Liver (tissue), 9 donors: Measurements from ENCODE around the gene DYRK3. TPM values are rescaled to one million over a fixed set of nuclear protein-coding genes. Genes with fewer than 3 reads are reported as not detected.

Experiments
- DNase-seq: peaks from one replicate; pipeline ENCODE4 v3.0.0-alpha.2; 2017; ENCODE audit warnings: low spot score
- H3K27ac ChIP-seq, 2 donors: one replicate each; pipeline ENCODE4 v1.7.0; 2013; ENCODE audit warnings: inconsistent platforms in 2 of 2, low read length in 2 of 2, control low read depth in 1 of 2, low read depth in 1 of 2, mild to moderate bottlenecking in 1 of 2
- H3K27me3 ChIP-seq, 4 donors: one replicate each; pipeline versions ENCODE4 v1.6.1 to v1.7.0; 2013; ENCODE audit warnings: low read length in 3 of 4, inconsistent platforms in 1 of 4, mild to moderate bottlenecking in 1 of 4, moderate library complexity in 1 of 4; ENCODE audit not compliant: control insufficient read depth in 4 of 4, insufficient read depth in 4 of 4
- H3K36me3 ChIP-seq, 4 donors: one replicate each; pipeline versions ENCODE4 v1.6.1 to v1.7.0; 2013; ENCODE audit warnings: low read length in 3 of 4, mild to moderate bottlenecking in 3 of 4, low read depth in 1 of 4, moderate library complexity in 1 of 4; ENCODE audit not compliant: control insufficient read depth in 4 of 4, insufficient read depth in 3 of 4
- H3K4me1 ChIP-seq, 4 donors: one replicate each; pipeline versions ENCODE4 v1.6.1 to v1.7.0; 2013; ENCODE audit warnings: low read length in 3 of 4, mild to moderate bottlenecking in 3 of 4, moderate library complexity in 1 of 4; ENCODE audit not compliant: control insufficient read depth in 4 of 4, insufficient read depth in 4 of 4
- H3K4me3 ChIP-seq, 3 donors: one replicate each; pipeline versions ENCODE4 v1.6.1 to v1.7.0; 2013; ENCODE audit warnings: low read length in 3 of 3, control low read depth in 1 of 3, low read depth in 1 of 3, mild to moderate bottlenecking in 1 of 3
- H3K9ac ChIP-seq, 2 donors: one replicate each; pipeline ENCODE4 v1.7.0; 2013; ENCODE audit warnings: low read length in 2 of 2, mild to moderate bottlenecking in 2 of 2, moderate library complexity in 2 of 2, control low read depth in 1 of 2, low read depth in 1 of 2
- H3K9me3 ChIP-seq, 4 donors: one replicate each; pipeline versions ENCODE4 v1.6.1 to v1.7.0; 2013; ENCODE audit warnings: low read length in 3 of 4; ENCODE audit not compliant: control insufficient read depth in 4 of 4
- ATF3 ChIP-seq: IDR thresholded peaks from 2 replicates; pipeline ENCODE4 v1.6.1; 2016; ENCODE audit warnings: antibody characterized with exemption
- EGR1 ChIP-seq, 2 donors: IDR thresholded peaks; 2 replicates each; pipeline ENCODE4 v1.6.1; 2016 to 2018; ENCODE audit warnings: antibody characterized with exemption in 2 of 2, low read depth in 2 of 2
- FOXA1 ChIP-seq: IDR thresholded peaks from 2 replicates; pipeline ENCODE4 v1.6.1; 2016; ENCODE audit warnings: antibody characterized with exemption
- FOXA2 ChIP-seq: IDR thresholded peaks from 2 replicates; pipeline ENCODE4 v1.6.1; 2016; ENCODE audit warnings: antibody characterized with exemption
- GABPA ChIP-seq, 2 donors: IDR thresholded peaks in 1 of 2; conservative IDR thresholded peaks in 1 of 2; 2 replicates each; pipeline ENCODE4 v1.6.1; 2016; ENCODE audit warnings: antibody characterized with exemption in 2 of 2, mild to moderate bottlenecking in 1 of 2, moderate library complexity in 1 of 2
- HNF4A ChIP-seq, 2 donors: conservative IDR thresholded peaks; 2 replicates each; pipeline ENCODE4 v1.6.1; 2016; ENCODE audit warnings: antibody characterized with exemption in 2 of 2, mild to moderate bottlenecking in 2 of 2
- HNF4G ChIP-seq: IDR thresholded peaks from 2 replicates; pipeline ENCODE4 v1.6.1; 2016; ENCODE audit warnings: antibody characterized with exemption
- JUND ChIP-seq, 2 donors: IDR thresholded peaks; 2 replicates each; pipeline ENCODE4 v1.6.1; 2016; ENCODE audit warnings: antibody characterized with exemption in 2 of 2
- MAX ChIP-seq: IDR thresholded peaks from 2 replicates; pipeline ENCODE4 v1.6.1; 2016; ENCODE audit warnings: antibody characterized with exemption
- NR2F2 ChIP-seq: IDR thresholded peaks from 2 replicates; pipeline ENCODE4 v1.6.1; 2016; ENCODE audit warnings: antibody characterized with exemption
- RAD21 ChIP-seq, 2 donors: IDR thresholded peaks; 2 replicates each; pipeline ENCODE4 v1.6.1; 2016; ENCODE audit warnings: antibody characterized with exemption in 2 of 2, mild to moderate bottlenecking in 2 of 2
- RXRA ChIP-seq, 2 donors: IDR thresholded peaks; 2 replicates each; pipeline ENCODE4 v1.6.1; 2017 to 2018; ENCODE audit warnings: antibody characterized with exemption in 2 of 2, mild to moderate bottlenecking in 1 of 2
- SP1 ChIP-seq: IDR thresholded peaks from 2 replicates; pipeline ENCODE4 v1.6.1; 2018; ENCODE audit warnings: antibody characterized with exemption, mild to moderate bottlenecking
- TAF1 ChIP-seq: conservative IDR thresholded peaks from 2 replicates; pipeline ENCODE4 v1.6.1; 2016; ENCODE audit warnings: antibody characterized with exemption, mild to moderate bottlenecking
- YY1 ChIP-seq: IDR thresholded peaks from 2 replicates; pipeline ENCODE4 v1.6.1; 2016; ENCODE audit warnings: antibody characterized with exemption, mild to moderate bottlenecking
- WGBS: extraction: QIAGEN DNeasy Blood & Tissue Kit; methylation state at CpG from one replicate; pipeline ENCODE4 v1.1.7; 2013; 5-methylcytosine and 5-hydroxymethylcytosine counted together
- polyA plus RNA-seq, 2 donors: library from polyadenylated mRNA; stranded (reverse) in 1 of 2; unstranded in 1 of 2; fragments of 200-250 nt in 1 of 2; fragments of >200 nt in 1 of 2; fragmentation: Nextera tagmentation in 1 of 2; extraction: Ambion mirVana in 1 of 2; gene quantifications; one replicate each; pipeline versions ENCODE4 v1.2.1 to v1.2.3, GENCODE V29; 2013 to 2015
- total RNA-seq, 2 donors: library from RNA; depleted of rRNA; stranded (reverse); fragments of >200 nt; gene quantifications; one replicate each; pipeline ENCODE4 v1.2.3, GENCODE V29; 2014
- TF ChIP-seq, protein P1 (sequence below): IDR thresholded peaks from 2 replicates; pipeline ENCODE4 v1.6.1; 2016; ENCODE audit warnings: antibody characterized with exemption
- donor health status: healthy.
- donor health status: healthy.
- donor health status: healthy.
- donor health status: healthy.
- donor health status: healthy.

DYRK3 gene
- total and polyA plus RNA-seq, 4 donors, result 1.5 to 41.8 (median 5.0) TPM

GRCh38 chr1:206595581-206596318, 39.6 kb upstream of the DYRK3 start:
- WGBS, result 83% methylated on average over 7 of the region's 7 CpGs
- H3K9ac ChIP-seq, result no peak overlapping the region
- H3K4me1 ChIP-seq, result no peaks in the 10 kb centered on the region
- H3K9me3 ChIP-seq, result no peaks in the 10 kb centered on the region
- no peak overlapping the region for H3K27ac ChIP-seq
- no peak for TF ChIP-seq SP1
- no peak for TF ChIP-seq TAF1
- no peak for TF ChIP-seq RAD21 (IDR thresholded peaks at IDR 0.05)
- TF ChIP-seq EGR1 (IDR thresholded peaks at IDR 0.05; ENCODE audit: low read depth in 2 of 2), result no peak
- TF ChIP-seq RXRA (IDR thresholded peaks at IDR 0.05), result no peak
- no peak for TF ChIP-seq YY1
- no peak for TF ChIP-seq FOXA1
- TF ChIP-seq MAX, result no peak
- TF ChIP-seq NR2F2, result no peak
- TF ChIP-seq HNF4G, result no peak
- TF ChIP-seq JUND (IDR thresholded peaks at IDR 0.05), result no peak
- no peak for TF ChIP-seq HNF4A (conservative IDR thresholded peaks at IDR 0.05)
- TF ChIP-seq, protein P1, sequence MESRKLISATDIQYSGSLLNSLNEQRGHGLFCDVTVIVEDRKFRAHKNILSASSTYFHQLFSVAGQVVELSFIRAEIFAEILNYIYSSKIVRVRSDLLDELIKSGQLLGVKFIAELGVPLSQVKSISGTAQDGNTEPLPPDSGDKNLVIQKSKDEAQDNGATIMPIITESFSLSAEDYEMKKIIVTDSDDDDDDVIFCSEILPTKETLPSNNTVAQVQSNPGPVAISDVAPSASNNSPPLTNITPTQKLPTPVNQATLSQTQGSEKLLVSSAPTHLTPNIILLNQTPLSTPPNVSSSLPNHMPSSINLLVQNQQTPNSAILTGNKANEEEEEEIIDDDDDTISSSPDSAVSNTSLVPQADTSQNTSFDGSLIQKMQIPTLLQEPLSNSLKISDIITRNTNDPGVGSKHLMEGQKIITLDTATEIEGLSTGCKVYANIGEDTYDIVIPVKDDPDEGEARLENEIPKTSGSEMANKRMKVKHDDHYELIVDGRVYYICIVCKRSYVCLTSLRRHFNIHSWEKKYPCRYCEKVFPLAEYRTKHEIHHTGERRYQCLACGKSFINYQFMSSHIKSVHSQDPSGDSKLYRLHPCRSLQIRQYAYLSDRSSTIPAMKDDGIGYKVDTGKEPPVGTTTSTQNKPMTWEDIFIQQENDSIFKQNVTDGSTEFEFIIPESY, result no peak
- TF ChIP-seq ATF3, result no peak
- TF ChIP-seq FOXA2, result no peak
- H3K36me3 ChIP-seq, result peaks cover 12 to 75% (median 49%) of the 10 kb centered on the region in 4 donors
- no peak overlapping the region for H3K4me3 ChIP-seq
- H3K27me3 ChIP-seq, result no peaks in the 10 kb centered on the region
- no peak for DNase-seq

GRCh38 chr1:206596319-206596666, 39.0 kb upstream of the DYRK3 start:
- no peak for DNase-seq
- Histone ChIP-seq H3K9me3 (no peaks in the 10 kb centered on the region), H3K27ac (no peak overlapping the region), H3K9ac (no peak overlapping the region), H3K4me3 (no peak overlapping the region), H3K36me3 (peaks cover 12 to 73% (median 50%) of the 10 kb centered on the region in 4 donors), H3K4me1 (no peaks in the 10 kb centered on the region), H3K27me3 (no peaks in the 10 kb centered on the region)
- TF ChIP-seq, protein P1, result no peak
- TF ChIP-seq ATF3, result no peak
- TF ChIP-seq JUND (IDR thresholded peaks at IDR 0.05), result no peak
- TF ChIP-seq GABPA (IDR thresholded peaks at IDR 0.05 in 1 of 2, conservative IDR thresholded peaks at IDR 0.05 in 1 of 2), result no peak
- TF ChIP-seq TAF1, result no peak
- TF ChIP-seq MAX, result no peak
- TF ChIP-seq FOXA1, result no peak
- WGBS, result 100% methylated on average over 1 of the region's 1 CpG
